ENCODE measurements around the gene MAEA.

DNA sequence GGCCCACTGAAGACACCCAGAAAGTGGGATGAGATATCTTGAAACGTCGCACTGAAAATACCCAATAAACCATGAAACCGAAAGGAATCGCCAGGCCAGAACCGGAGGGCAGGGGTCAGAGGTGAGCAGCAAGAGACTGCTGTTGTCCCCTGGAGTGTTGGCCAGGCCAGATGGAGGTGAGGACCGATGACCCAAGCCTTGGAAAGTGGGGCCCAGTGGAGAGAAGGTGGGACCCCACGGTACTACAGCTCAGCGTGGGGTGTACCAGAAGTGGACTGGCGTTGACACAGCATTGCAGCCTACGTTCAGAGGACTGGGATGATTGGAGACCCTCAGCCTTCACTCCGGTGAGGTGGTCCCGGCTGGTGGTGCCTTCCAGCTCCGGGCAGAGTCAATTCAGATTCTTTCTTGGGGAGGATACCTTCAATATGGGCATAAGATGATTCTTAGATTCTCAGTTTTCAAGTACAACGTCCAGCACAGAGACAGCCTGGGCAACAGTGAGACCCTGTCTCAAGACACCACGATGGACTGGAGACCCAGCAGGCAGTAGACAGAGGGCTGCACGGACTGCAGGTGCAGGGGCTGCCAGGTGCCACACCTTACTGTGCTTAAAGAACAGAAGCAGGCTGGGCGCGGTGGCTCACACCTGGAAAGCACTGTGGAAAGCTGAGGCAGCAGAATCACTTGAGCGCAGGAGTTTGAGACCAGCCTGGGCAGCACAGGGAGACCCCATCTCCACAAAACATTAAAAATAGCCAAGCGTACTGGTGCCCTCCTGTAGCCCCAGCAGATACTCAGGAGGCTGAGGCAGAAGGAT is 23.3 kb downstream of the MAEA start:
- TF ChIP-seq POLR2A (IDR thresholded peaks at IDR 0.05; ENCODE audit: low read length) (no peak), NFE2L2 (conservative IDR thresholded peaks at IDR 0.05; ENCODE audit: low read length) (no peak), KDM1A (IDR thresholded peaks at IDR 0.05; ENCODE audit: low read depth) (no peak), CBX2 (IDR thresholded peaks at IDR 0.05; ENCODE audit: borderline replicate concordance, low read depth) (no peak)
- TF ChIP-seq, protein P1, sequence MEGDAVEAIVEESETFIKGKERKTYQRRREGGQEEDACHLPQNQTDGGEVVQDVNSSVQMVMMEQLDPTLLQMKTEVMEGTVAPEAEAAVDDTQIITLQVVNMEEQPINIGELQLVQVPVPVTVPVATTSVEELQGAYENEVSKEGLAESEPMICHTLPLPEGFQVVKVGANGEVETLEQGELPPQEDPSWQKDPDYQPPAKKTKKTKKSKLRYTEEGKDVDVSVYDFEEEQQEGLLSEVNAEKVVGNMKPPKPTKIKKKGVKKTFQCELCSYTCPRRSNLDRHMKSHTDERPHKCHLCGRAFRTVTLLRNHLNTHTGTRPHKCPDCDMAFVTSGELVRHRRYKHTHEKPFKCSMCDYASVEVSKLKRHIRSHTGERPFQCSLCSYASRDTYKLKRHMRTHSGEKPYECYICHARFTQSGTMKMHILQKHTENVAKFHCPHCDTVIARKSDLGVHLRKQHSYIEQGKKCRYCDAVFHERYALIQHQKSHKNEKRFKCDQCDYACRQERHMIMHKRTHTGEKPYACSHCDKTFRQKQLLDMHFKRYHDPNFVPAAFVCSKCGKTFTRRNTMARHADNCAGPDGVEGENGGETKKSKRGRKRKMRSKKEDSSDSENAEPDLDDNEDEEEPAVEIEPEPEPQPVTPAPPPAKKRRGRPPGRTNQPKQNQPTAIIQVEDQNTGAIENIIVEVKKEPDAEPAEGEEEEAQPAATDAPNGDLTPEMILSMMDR (IDR thresholded peaks at IDR 0.05) = no peak
- TF ChIP-seq, protein P2, sequence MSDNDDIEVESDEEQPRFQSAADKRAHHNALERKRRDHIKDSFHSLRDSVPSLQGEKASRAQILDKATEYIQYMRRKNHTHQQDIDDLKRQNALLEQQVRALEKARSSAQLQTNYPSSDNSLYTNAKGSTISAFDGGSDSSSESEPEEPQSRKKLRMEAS (IDR thresholded peaks at IDR 0.05) = no peak

Data from A549 (cell line).